ENCODE measurements around the gene FGFR2.

FGFR2 gene

GRCh38 chr10:121519901-121520493 lies 78.2 kb downstream of the FGFR2 start:
- no peak for TF ChIP-seq CTCF (IDR thresholded peaks at IDR 0.05; ENCODE audit: low read depth, low read length, missing control alignments)
- DNase-seq (ENCODE audit: extremely low read depth, low read depth): no peak
- no peak overlapping the region for H3K4me3 ChIP-seq (replicated peaks; ENCODE audit: low read depth, low read length)

- DNase-seq (ENCODE audit: extremely low read depth, low read depth): no peak
- H3K4me3 ChIP-seq (replicated peaks; ENCODE audit: low read depth, low read length): no peak overlapping the region
- TF ChIP-seq CTCF (IDR thresholded peaks at IDR 0.05; ENCODE audit: low read depth, low read length, missing control alignments): no peak
Measured at GRCh38 chr10:121519411-121519810, 78.8 kb downstream of the FGFR2 start.

GRCh38 chr10:121518333-121518732 lies 79.9 kb downstream of the FGFR2 start:
- DNase-seq (ENCODE audit: extremely low read depth, low read depth): no peak
- no peak for TF ChIP-seq CTCF (IDR thresholded peaks at IDR 0.05; ENCODE audit: low read depth, low read length, missing control alignments)
- no peak overlapping the region for H3K4me3 ChIP-seq (replicated peaks; ENCODE audit: low read depth, low read length)

DNA sequence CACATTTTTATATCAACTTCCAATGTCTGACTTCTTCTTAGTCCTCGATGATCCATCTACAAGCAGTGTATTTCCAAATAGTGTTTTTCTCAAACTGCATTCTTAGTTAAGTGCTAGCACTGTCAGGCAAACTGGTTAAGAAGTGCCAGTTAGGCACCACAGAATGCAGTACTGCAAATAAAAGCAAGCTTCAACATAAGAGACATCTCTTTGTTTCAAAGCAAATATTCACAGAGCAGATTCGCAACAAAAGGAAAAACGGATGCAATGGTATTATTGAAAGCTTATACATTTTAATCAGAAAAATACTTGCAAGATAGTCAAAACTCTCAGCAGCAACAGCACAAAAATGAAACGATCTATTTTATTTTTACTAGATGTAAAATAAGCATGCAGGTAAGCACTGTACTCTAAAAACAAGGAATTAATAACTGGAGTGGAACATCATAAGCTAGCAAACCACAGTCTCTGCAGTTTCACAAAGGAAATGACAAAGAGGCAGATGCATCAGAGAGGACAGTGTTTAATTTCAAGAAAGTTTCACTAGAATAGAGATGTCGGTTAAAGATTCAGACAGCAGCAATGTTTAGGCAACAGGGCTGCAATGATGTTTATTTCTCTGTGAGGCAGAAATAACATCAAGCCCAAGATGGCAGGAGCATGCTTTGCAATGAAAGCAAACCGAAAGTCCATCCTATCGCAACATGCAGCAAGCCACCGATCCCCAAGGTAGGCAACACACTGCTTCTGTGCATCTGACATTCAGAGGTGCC lies 82.0 kb downstream of the FGFR2 start:
- no peak for DNase-seq (ENCODE audit: extremely low read depth, low read depth)
- no peak overlapping the region for H3K4me3 ChIP-seq (replicated peaks; ENCODE audit: low read depth, low read length)
- TF ChIP-seq CTCF (IDR thresholded peaks at IDR 0.05; ENCODE audit: low read depth, low read length, missing control alignments): no peak

GRCh38 chr10:121514141-121514865 lies 83.9 kb downstream of the FGFR2 start:
- no peak overlapping the region for H3K4me3 ChIP-seq (replicated peaks; ENCODE audit: low read depth, low read length)
- no peak for DNase-seq (ENCODE audit: extremely low read depth, low read depth)
- TF ChIP-seq CTCF (IDR thresholded peaks at IDR 0.05; ENCODE audit: low read depth, low read length, missing control alignments): no peak

DNA sequence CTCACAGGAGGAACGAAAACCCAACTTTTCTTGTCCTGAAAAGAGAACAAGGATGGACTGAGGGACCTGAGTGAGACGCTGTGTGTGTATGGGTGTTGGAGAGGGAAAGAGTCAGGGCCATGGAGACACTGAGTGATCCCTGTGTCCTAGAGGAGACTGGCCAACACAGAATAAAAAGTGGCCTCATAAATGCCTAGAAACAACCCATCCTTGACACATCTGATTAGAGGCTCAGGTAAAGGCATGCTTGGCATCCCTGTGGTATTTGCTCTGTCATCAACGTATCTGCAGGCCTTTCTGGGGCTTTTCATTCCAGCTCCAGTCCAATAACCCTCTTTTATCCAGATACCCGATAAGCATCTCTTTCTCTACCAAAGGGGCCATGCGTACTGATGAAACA lies 86.3 kb downstream of the FGFR2 start:
- no peak overlapping the region for H3K4me3 ChIP-seq (replicated peaks; ENCODE audit: low read depth, low read length)
- TF ChIP-seq CTCF (IDR thresholded peaks at IDR 0.05; ENCODE audit: low read depth, low read length, missing control alignments): no peak
- no peak for DNase-seq (ENCODE audit: extremely low read depth, low read depth)
